Hepatocyte (in vitro differentiated cells): ENCODE results near the gene MARK2. TPM values are rescaled to one million over a fixed set of nuclear protein-coding genes. Genes with fewer than 3 reads are reported as not detected.

Experiments
- DNase-seq: peaks from one replicate; pipeline ENCODE4 v3.0.0-alpha.2; 2016; ENCODE audit warnings: low spot score
- H2AFZ ChIP-seq: fragments of 200-600 bp; sonication (generic); 2 replicates; pipeline ENCODE4 v1.6.0; 2016; ENCODE audit warnings: antibody characterized with exemption, mild to moderate bottlenecking
- H3K27ac ChIP-seq: fragments of 200-600 bp; sonication (generic); 2 replicates; pipeline ENCODE4 v1.5.1; 2016; ENCODE audit warnings: mild to moderate bottlenecking
- H3K27me3 ChIP-seq: fragments of 200-600 bp; sonication (generic); 2 replicates; pipeline ENCODE4 v1.6.1; 2016
- H3K36me3 ChIP-seq: fragments of 200-600 bp; sonication (generic); replicated peaks from 2 replicates; pipeline ENCODE4 v1.5.1; 2016; ENCODE audit warnings: low read depth; ENCODE audit not compliant: insufficient read depth
- H3K4me1 ChIP-seq: fragments of 200-600 bp; sonication (generic); 2 replicates; pipeline ENCODE4 v1.5.1; 2016; ENCODE audit warnings: mild to moderate bottlenecking, moderate library complexity; ENCODE audit not compliant: insufficient read depth
- H3K4me2 ChIP-seq: fragments of 200-600 bp; sonication (generic); 2 replicates; pipeline ENCODE4 v1.6.0; 2016
- H3K4me3 ChIP-seq: fragments of 200-600 bp; sonication (generic); 2 replicates; pipeline ENCODE4 v1.5.1; 2016; ENCODE audit warnings: mild to moderate bottlenecking
- H3K79me2 ChIP-seq: fragments of 200-600 bp; sonication (generic); 2 replicates; pipeline ENCODE4 v1.6.0; 2017; ENCODE audit warnings: mild to moderate bottlenecking
- H3K9me2 ChIP-seq: fragments of 200-600 bp; sonication (generic); replicated peaks from 2 replicates; pipeline ENCODE4 v1.6.0; 2017; ENCODE audit warnings: mild to moderate bottlenecking; ENCODE audit not compliant: insufficient read depth
- H3K9me3 ChIP-seq: fragments of 200-600 bp; sonication (generic); 2 replicates; pipeline ENCODE4 v1.5.1; 2016; ENCODE audit warnings: low read depth, mild to moderate bottlenecking
- H4K20me1 ChIP-seq: fragments of 200-600 bp; sonication (generic); 2 replicates; pipeline ENCODE4 v1.6.0; 2016; ENCODE audit warnings: mild to moderate bottlenecking; ENCODE audit not compliant: insufficient read depth, poor library complexity, severe bottlenecking
- CTCF ChIP-seq: fragments of 200-600 bp; sonication (generic); IDR thresholded peaks from 2 replicates; pipeline ENCODE4 v1.5.1; 2016; ENCODE audit warnings: antibody characterized with exemption, mild to moderate bottlenecking; ENCODE audit not compliant: poor library complexity
- EZH2 ChIP-seq: fragments of 200-600 bp; sonication (generic); IDR thresholded peaks from 2 replicates; pipeline ENCODE4 v1.6.1; 2016; ENCODE audit warnings: antibody characterized with exemption, mild to moderate bottlenecking, borderline replicate concordance
- EZH2phosphoT487 ChIP-seq: fragments of 200-600 bp; sonication (generic); IDR thresholded peaks from one replicate; pipeline ENCODE4 v1.6.1; 2018; ENCODE audit warnings: antibody characterized with exemption, mild to moderate bottlenecking, low read depth, moderate library complexity; ENCODE audit not compliant: unreplicated experiment, severe bottlenecking
- WGBS: methylation state at CpG from one replicate; pipeline ENCODE4 v1.1.6; 2016; ENCODE audit warnings: low lambda C conversion rate; ENCODE audit errors: missing lambda C conversion rate; 5-methylcytosine and 5-hydroxymethylcytosine counted together
- polyA plus RNA-seq: library from polyadenylated mRNA; unstranded; fragments of >200 nt; fragmentation: Nextera tagmentation; extraction: Ambion mirVana; gene quantifications from 2 replicates; pipeline ENCODE4 v1.2.1, GENCODE V29; 2016
- total RNA-seq: library from RNA; depleted of rRNA; stranded (reverse); fragments of >200 nt; gene quantifications from 2 replicates; pipeline ENCODE4 v1.2.3, GENCODE V29; 2014

Gene MARK2
- total and polyA plus RNA-seq, 2 experiments from 2014 or later, result 22.4 to 48.2 TPM

GRCh38 chr11:63835158-63835545, 3.8 kb upstream of the MARK2 start:
- Histone ChIP-seq H3K4me3 (no peak overlapping the region), H3K4me2 (no peak overlapping the region), H2AFZ (no peak overlapping the region), H3K27me3 (no peaks in the 10 kb centered on the region), H3K9me2 (no peaks in the 10 kb centered on the region), H4K20me1 (peaks cover 8% of the 10 kb centered on the region), H3K27ac (no peak overlapping the region), H3K4me1 (peaks cover 4% of the 10 kb centered on the region), H3K36me3 (no peaks in the 10 kb centered on the region), H3K9me3 (no peaks in the 10 kb centered on the region), H3K79me2 (peaks cover 9% of the 10 kb centered on the region)
- no peak for TF ChIP-seq CTCF
- TF ChIP-seq EZH2phosphoT487, result no peak
- 63% methylated on average over 6 of the region's 6 CpGs for WGBS
- DNase-seq, result no peak

- no peak for TF ChIP-seq EZH2
- peak; percentile 91 for TF ChIP-seq CTCF
- Histone ChIP-seq H3K36me3 (no peaks in the 10 kb centered on the region), H4K20me1 (peaks cover 28% of the 10 kb centered on the region), H3K4me3 (no peak overlapping the region), H3K79me2 (peaks cover 29% of the 10 kb centered on the region), H3K27ac (no peak overlapping the region), H3K27me3 (no peaks in the 10 kb centered on the region), H3K9me3 (no peaks in the 10 kb centered on the region), H2AFZ (no peak overlapping the region), H3K9me2 (no peaks in the 10 kb centered on the region), H3K4me2 (no peak overlapping the region), H3K4me1 (peaks cover 18% of the 10 kb centered on the region)
- peak; percentile 87 for DNase-seq
- 26% methylated on average over 5 of the region's 5 CpGs for WGBS
Observed at GRCh38 chr11:63837027-63837688, 1.8 kb upstream of the MARK2 start.

GRCh38 chr11:63837739-63838138, 1.2 kb upstream of the MARK2 start:
- peak overlapping the region; percentile 7 for H3K27ac ChIP-seq
- no peaks in the 10 kb centered on the region for H3K9me3 ChIP-seq
- H4K20me1 ChIP-seq, result peaks cover 33% of the 10 kb centered on the region
- H3K4me2 ChIP-seq, result peak overlapping the region; percentile 68
- no peaks in the 10 kb centered on the region for H3K9me2 ChIP-seq
- peaks cover 24% of the 10 kb centered on the region for H3K4me1 ChIP-seq
- 78% methylated on average over 5 of the region's 5 CpGs for WGBS
- no peak overlapping the region for H3K4me3 ChIP-seq
- TF ChIP-seq EZH2phosphoT487, result no peak
- no peak for TF ChIP-seq CTCF
- TF ChIP-seq EZH2, result no peak
- no peaks in the 10 kb centered on the region for H3K36me3 ChIP-seq
- H3K79me2 ChIP-seq, result peaks cover 35% of the 10 kb centered on the region
- no peak for DNase-seq
- peak overlapping the region; percentile 28 for H2AFZ ChIP-seq
- no peaks in the 10 kb centered on the region for H3K27me3 ChIP-seq
